HG03103 (cell line): Measurements from ENCODE around the gene OS9.
"Not testable (repeated sequence)": the region's sequence is repeated elsewhere in the genome, so short reads cannot be mapped to it uniquely, and the experiment has no call there.

ENCODE experiments used
- ATAC-seq: cut with Tn5 transposase; IDR thresholded peaks from one replicate; pipeline ENCODE4 v1.9.1; 2021; ENCODE audit warnings: low read depth; ENCODE audit not compliant: unreplicated experiment

OS9 gene

DNA sequence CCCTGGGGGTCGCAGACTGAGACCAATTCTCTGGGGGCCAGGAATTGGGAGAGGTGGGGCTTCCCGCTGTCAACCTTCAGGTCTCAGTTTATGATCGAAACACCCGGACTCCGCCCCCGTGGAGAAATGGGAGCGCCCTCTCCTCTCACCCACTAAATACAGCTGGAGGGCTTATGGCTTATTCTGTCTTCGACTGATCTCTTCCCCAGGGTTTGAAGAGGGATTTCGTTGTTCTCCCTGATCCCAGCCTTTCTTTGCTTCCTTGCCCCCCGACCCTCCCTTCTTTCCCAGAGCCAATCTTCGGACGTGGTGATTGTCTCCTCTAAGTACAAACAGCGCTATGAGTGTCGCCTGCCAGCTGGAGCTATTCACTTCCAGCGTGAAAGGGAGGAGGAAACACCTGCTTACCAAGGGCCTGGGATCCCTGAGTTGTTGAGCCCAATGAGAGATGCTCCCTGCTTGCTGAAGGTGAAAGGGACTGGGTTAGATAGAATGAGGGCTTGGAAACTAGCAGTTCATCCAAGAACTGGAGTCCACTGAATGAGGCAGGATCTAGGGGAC, 607 bp downstream of the OS9 start:
- ATAC-seq: no peak

DNA sequence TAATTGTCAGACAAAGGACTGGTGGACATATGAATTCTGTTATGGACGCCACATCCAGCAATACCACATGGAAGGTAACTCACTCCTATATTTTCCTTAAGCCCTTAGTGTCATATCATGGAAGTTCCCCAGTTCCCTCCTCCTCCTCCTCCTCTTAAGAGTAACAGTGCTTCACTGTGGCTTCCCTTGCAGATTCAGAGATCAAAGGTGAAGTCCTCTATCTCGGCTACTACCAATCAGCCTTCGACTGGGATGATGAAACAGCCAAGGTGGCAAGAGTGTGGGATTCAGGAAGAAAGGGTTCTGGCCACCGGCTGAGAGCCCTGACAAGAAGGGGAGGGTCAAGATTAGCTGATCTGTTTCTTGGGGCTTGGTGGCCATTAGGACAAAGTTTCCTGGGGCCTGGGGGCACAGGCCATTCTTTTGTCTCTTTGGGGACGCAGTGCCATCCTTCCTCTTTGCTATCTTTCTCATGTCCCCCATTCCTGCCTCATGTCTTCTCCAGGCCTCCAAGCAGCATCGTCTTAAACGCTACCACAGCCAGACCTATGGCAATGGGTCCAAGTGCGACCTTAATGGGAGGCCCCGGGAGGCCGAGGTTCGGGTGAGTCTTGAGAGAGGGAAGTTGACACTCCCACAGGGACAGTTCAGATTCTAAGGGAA, 2.0 kb downstream of the OS9 start:
- no peak for ATAC-seq

GRCh38 chr12:57697076-57697475, 3.1 kb downstream of the OS9 start:
- no peak for ATAC-seq

DNA sequence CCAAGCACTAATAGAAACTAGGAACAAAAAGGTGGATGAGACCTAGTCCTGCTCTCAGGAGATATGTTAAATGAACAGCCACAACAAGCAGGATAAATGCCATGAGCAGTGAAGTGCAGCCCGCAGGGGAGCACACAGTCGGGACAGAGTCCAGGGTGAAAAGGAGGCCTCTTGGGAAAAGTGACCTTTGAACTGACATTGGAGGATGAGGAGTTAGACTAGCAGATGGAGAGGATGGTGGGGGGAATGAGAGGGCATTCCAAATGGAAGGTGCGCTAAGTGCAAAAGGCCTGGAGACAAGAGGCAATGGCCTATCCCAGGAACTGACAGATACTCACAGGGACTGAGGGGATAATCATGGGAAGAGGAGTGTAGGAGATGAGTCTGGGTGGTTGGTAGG, 4.5 kb downstream of the OS9 start:
- no peak for ATAC-seq

DNA sequence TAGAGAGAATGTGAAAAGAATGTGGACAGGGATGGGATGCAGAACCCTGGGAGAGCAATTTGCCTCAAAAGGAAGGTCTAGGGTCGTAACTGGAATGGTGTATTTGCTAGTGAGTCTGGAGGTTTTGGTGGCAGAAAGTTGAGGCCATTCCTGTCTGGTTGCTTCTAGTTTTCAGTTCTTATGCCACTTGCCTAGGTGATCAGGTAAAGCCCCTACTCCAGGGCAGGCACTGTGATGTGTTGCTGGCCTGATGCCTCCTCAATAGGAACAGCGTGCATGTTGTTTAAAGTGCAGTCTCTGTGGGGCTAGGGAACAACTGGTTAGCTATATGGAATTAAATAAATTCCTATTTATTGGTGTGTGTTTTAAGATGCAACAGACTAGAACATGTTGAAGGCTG, 6.4 kb downstream of the OS9 start:
- ATAC-seq: no peak

DNA sequence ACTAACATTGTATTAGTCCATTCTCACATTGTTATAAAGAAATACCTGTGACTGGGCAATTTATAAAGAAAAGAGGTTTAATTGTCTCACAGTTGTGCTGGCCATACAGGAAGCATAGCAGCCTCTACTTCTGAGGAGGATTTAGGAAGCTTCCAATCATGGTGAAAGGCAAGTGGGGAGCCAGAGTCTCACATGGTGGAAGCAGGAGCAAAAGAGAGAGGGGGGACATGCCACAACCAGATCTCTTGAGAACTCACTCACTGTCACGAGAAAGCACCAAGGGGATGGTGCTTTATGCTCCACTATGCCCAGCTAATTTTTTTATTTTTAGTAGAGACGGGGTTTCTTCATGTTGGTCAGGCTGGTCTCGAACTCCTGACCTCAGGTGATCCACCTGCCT, 13.3 kb downstream of the OS9 start:
- no peak for ATAC-seq

- ATAC-seq: no peak
Measured at GRCh38 chr12:57708296-57708695, 14.4 kb downstream of the OS9 start.

GRCh38 chr12:57712701-57713100, 18.8 kb downstream of the OS9 start:
- no peak for ATAC-seq

DNA sequence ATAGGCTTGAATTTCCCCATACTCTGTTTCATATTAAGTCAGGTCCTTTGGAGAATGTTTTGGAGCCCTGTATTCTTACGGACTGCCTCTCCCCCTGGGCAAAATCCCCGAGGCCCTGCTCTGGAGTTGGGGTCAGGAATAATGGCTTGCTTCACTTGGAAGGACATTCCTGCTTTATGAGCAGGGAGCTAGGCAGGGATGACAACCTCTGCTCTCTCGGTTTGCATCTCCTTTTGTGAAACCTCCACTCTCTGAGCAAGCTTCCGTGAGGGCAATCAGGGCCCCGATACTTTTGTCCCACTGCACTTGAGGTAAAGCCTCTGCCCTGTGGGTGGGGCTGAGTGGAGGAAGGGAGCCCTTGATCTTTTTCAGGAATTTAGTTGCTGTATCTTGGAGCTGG, 19.3 kb downstream of the OS9 start:
- no peak for ATAC-seq

DNA sequence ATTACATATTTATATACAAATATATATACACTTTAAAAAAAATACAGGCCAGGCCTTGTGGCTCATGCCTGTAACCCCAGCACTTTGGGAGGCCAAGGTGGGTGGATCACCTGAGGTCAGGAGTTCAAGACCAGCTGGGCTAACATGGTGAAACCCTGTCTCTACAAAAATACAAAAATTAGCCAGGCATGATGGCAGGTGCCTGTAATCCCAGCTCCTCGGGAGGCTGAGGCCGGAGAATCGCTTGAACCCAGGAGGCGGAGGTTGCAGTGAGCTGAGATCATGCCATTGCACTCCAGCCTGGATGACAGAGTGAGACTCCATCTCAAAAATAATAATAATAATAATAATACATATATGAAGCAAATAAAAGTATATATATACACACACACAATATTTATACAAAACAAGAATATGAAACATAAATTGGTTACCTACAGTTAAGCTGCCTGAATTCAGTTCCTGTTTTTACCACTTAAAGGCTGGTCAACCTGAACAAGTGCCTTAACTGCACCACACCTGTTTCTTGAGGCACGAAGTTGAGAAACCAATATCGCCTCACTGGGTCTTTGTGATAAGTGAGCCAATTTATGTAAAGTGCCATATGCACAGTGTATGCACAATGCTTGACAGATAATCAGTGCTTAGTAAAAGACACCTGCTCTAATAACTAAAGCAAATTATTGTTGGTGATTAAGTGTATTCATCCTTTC, 21.3 kb downstream of the OS9 start:
- not testable (repeated sequence) for ATAC-seq

- no peak for ATAC-seq
Measured at GRCh38 chr12:57715786-57716185, 21.9 kb downstream of the OS9 start.

DNA sequence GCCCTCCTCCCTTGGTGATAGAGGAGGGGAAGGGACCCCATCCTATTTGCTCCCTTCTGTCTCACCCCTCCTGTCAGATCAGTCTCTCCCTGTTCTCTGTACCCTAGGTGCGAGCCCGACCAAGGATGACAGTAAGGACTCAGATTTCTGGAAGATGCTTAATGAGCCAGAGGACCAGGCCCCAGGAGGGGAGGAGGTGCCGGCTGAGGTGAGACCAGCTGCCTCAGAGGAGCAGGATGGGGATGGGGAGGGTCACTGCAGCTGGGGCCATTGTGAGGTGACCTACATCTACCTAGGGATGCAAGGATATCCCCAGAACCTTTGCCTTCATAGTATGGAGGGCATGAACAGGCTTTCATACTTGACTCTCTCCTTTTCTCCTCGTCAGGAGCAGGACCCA, 22.4 kb downstream of the OS9 start:
- ATAC-seq: no peak

- ATAC-seq: no peak
Measured at GRCh38 chr12:57717131-57717530, 23.2 kb downstream of the OS9 start.

GRCh38 chr12:57717846-57718640, 24.1 kb downstream of the OS9 start:
- ATAC-seq: no peak

DNA sequence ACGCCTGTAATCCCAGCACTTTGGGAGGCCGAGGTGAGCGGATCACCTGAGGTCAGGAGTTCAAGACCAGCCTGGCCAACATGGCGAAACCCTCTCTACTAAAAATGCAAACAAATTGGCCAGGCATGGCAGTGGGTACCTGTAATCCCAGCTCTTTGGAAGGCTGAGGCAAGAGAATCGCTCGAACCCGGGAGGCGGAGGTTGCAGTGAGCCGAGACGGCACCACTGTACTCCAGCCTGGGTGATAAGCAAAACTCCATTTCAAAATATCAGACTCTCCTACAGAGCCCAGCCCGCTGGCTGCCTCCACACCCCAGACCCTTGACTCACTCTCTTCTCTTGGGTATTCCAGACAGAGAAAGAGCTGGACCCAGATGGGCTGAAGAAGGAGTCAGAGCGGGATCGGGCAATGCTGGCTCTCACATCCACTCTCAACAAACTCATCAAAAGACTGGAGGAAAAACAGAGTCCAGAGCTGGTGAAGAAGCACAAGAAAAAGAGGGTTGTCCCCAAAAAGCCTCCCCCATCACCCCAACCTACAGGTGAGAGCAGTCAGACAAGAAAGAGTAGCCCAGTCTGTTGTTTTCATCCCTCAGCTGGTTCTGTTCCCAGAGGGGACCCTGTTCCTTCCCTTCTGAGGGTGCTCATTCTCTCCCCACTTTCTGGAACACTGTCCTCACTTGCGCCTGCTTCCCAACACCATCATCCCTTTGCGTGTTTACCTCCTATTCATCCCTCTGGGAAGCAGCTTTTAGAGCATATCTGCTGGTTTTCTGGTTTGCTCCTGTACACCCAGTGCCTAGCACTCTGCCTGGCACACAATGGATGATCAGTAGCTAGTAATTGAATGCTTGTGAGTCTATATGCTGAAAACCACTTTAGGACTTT, 25.0 kb downstream of the OS9 start:
- ATAC-seq: no peak

- no peak for ATAC-seq
Measured at GRCh38 chr12:57719777-57720605, 26.1 kb downstream of the OS9 start.

DNA sequence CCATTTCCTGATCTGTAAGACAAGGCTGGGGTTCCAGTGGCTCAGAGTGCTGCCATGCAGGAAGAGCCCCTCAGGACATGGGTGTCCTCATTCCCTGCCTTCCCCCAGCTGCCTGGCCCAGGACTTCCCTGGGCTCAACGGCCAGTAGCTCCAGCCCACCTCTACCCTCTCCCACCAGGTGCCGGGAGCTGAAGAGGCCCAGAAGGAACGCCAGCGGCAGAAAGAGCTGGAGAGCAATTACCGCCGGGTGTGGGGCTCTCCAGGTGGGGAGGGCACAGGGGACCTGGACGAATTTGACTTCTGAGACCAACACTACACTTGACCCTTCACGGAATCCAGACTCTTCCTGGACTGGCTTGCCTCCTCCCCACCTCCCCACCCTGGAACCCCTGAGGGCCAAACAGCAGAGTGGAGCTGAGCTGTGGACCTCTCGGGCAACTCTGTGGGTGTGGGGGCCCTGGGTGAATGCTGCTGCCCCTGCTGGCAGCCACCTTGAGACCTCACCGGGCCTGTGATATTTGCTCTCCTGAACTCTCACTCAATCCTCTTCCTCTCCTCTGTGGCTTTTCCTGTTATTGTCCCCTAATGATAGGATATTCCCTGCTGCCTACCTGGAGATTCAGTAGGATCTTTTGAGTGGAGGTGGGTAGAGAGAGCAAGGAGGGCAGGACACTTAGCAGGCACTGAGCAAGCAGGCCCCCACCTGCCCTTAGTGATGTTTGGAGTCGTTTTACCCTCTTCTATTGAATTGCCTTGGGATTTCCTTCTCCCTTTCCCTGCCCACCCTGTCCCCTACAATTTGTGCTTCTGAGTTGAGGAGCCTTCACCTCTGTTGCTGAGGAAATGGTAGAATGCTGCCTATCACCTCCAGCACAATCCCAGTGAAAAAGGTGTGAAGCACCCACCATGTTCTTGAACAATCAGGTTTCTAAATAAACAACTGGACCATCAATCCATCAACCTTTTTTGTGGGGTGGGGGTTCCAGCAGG, 27.0 kb downstream of the OS9 start:
- no peak for ATAC-seq

GRCh38 chr12:57721846-57722608, 28.1 kb downstream of the OS9 start:
- not testable (repeated sequence) for ATAC-seq
